ENCODE data around the gene DYSF. TPM values are rescaled to one million over a fixed set of nuclear protein-coding genes. Genes with fewer than 3 reads are reported as not detected.
A peak's percentile ranks its signal among the peaks of the same experiment; 100 is the strongest.

DYSF gene
- total and polyA plus RNA-seq, 9 donors, result 2.3 to 16.5 (median 5.1) TPM

DNA sequence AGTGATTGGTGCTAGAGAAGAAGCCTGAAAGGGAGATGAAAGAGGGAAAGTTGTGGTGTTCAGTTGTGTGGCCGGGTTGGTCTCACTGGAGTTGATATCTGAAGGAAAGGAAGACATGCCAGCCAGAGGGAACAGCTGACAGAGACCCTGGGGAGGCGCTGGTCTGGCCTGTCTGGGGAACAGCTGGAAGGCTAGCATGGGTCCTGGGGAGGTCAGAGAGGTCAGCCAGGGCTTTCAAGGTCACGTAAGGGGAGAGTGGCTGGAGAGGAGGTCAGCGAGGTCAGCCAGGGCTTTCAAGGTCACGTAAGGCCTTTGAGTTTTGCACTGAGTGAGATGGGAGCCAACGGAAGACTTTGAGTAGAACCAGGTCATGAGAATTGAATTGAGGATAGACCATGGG, 11.0 kb downstream of the DYSF start:
- no peak for TF ChIP-seq POLR2A (IDR thresholded peaks at IDR 0.05)
- TF ChIP-seq, protein P1, sequence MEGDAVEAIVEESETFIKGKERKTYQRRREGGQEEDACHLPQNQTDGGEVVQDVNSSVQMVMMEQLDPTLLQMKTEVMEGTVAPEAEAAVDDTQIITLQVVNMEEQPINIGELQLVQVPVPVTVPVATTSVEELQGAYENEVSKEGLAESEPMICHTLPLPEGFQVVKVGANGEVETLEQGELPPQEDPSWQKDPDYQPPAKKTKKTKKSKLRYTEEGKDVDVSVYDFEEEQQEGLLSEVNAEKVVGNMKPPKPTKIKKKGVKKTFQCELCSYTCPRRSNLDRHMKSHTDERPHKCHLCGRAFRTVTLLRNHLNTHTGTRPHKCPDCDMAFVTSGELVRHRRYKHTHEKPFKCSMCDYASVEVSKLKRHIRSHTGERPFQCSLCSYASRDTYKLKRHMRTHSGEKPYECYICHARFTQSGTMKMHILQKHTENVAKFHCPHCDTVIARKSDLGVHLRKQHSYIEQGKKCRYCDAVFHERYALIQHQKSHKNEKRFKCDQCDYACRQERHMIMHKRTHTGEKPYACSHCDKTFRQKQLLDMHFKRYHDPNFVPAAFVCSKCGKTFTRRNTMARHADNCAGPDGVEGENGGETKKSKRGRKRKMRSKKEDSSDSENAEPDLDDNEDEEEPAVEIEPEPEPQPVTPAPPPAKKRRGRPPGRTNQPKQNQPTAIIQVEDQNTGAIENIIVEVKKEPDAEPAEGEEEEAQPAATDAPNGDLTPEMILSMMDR (IDR thresholded peaks at IDR 0.05), result no peak
- TF ChIP-seq EP300 (IDR thresholded peaks at IDR 0.05), result no peak
- no peak overlapping the region for H3K4me3 ChIP-seq
- DNase-seq, result no peak
- peaks cover 2% of the 10 kb centered on the region for H3K4me1 ChIP-seq (ENCODE audit: insufficient read depth)
- no peaks in the 10 kb centered on the region for H3K27me3 ChIP-seq
- no peaks in the 10 kb centered on the region for H3K36me3 ChIP-seq
- H3K9me3 ChIP-seq, result no peaks in the 10 kb centered on the region
- 74 to 79% (median 74%) methylated on average over 6 of the region's 6 CpGs for WGBS, 3 donors
- intact Hi-C loops (cut with DNase I), result no loop called here
- no peak overlapping the region for H3K27ac ChIP-seq

DNA sequence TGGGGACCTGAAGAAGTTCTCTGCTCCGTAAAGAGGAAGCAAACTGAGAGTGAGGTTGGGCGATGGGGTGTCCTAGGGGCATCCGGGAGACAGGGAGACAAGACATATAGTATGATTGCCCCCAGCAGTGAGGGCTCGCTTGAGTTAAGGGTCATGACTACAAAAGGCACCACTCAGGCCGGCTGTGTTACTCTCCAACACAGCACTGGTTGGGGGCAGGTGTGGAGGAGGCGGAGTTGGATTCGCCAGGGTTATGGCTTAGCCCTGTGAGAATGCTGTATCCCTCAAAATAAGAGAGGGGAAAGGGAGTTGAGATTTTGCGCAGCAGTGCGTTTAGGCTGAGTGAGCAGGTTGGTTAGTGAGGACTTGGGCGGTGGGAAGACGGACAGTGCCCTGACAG, 12.0 kb downstream of the DYSF start:
- TF ChIP-seq, protein P1 (IDR thresholded peaks at IDR 0.05), result no peak
- TF ChIP-seq POLR2A (IDR thresholded peaks at IDR 0.05), result no peak
- Histone ChIP-seq H3K4me3 (no peak overlapping the region), H3K27me3 (no peaks in the 10 kb centered on the region), H3K27ac (no peak overlapping the region), H3K4me1 (ENCODE audit: insufficient read depth) (peaks cover 2% of the 10 kb centered on the region), H3K36me3 (no peaks in the 10 kb centered on the region), H3K9me3 (no peaks in the 10 kb centered on the region)
- intact Hi-C loops (cut with DNase I), result no loop called here
- DNase-seq, result no peak
- 32 to 49% (median 42%) methylated on average over 11 of the region's 11 CpGs for WGBS, 3 donors

DNA sequence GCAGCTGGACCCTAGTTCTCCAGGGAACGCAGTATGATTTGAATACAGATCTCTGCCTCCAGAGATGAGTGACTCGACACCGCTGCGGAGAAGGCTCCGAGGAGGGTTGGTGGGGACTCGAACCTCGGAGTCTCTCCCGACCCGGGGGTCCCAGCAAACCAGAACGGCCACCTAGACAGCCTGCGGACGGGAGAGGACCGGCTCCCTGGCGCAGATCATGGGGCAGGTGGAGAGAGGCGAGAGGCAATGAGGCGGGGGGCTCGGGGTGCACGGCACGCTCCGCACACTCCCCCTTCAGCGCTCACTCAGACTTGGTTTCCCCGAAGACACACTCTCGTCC, 12.6 kb downstream of the DYSF start:
- Histone ChIP-seq H3K9me3 (no peaks in the 10 kb centered on the region), H3K4me3 (no peak overlapping the region), H3K27ac (no peak overlapping the region), H3K27me3 (no peaks in the 10 kb centered on the region), H3K36me3 (no peaks in the 10 kb centered on the region), H3K4me1 (ENCODE audit: insufficient read depth) (peaks cover 2% of the 10 kb centered on the region)
- no peak for TF ChIP-seq EP300 (IDR thresholded peaks at IDR 0.05)
- TF ChIP-seq POLR2A (IDR thresholded peaks at IDR 0.05), result no peak
- TF ChIP-seq, protein P1 (IDR thresholded peaks at IDR 0.05), result no peak
- intact Hi-C loops (cut with DNase I), result no loop called here
- WGBS, 3 donors, result 3 to 7% (median 5%) methylated on average over 23 of the region's 23 CpGs
- no peak for DNase-seq

DNA sequence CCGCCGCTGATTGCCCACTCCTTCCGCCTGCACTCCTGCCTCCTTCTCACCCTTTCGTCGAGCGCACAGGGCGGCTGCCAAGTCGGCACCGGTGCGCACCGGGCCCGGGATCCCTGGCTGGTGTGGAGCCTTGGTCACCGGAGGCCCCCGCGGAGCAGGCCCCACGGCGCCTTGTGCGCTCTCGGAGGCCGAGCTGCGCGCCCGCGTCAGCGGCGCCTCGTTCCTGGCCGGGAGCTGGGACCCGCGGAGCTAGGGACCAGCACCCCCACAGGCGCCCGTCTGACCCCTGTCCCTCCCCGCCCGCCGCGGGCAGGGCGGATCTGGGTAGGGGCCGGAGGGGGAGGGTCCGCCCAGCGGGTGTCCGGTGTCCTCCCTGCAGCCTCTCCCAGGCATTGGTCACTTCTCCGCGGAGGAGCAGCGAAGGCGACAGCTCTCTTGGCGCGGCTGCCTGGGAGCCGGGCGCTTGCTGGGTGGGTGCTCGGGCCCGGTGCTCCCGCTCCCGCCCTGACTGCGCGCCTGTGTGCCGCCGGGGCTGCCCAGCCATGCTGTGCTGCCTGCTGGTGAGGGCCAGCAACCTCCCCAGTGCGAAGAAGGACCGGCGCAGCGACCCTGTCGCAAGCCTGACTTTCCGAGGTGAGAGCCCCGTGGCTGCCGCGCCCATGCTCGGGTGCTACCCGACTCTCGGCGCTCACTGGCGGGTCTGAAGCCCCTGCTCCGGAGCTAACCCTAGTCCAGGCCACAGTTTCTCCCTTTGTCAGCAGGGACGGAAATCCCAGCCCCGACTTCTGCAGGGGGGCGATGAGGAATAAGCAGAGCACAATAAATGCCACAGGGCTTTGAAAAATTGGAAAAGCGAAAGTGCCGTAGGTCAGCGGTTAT, 13.2 kb downstream of the DYSF start:
- WGBS, 3 donors, result 0 to 1% (median 1%) methylated on average over 53 to 78 of the region's 78 CpGs
- no peak overlapping the region for H3K27ac ChIP-seq
- TF ChIP-seq EP300 (IDR thresholded peaks at IDR 0.05) (no peak), POLR2A (IDR thresholded peaks at IDR 0.05) (no peak)
- TF ChIP-seq, protein P1 (IDR thresholded peaks at IDR 0.05), result no peak
- intact Hi-C loops (cut with DNase I), result no loop called here
- H3K9me3 ChIP-seq, result no peaks in the 10 kb centered on the region
- no peak for DNase-seq
- no peaks in the 10 kb centered on the region for H3K27me3 ChIP-seq
- H3K36me3 ChIP-seq, result no peaks in the 10 kb centered on the region
- peaks cover 2% of the 10 kb centered on the region for H3K4me1 ChIP-seq (ENCODE audit: insufficient read depth)
- H3K4me3 ChIP-seq, result peak overlapping the region; percentile 50
